Transverse colon (tissue), 4 donors: ENCODE measurements around the gene CDC6.

Experiments used
- EP300 ChIP-seq: sonication (generic); formaldehyde crosslinking; IDR thresholded peaks from one replicate; pipeline ENCODE4 v1.6.1; 2017; ENCODE audit warnings: antibody characterized with exemption, low read depth
- POLR2A ChIP-seq: fragments of 450-650 bp; IDR thresholded peaks from one replicate; pipeline ENCODE4 v1.6.1; 2016; ENCODE audit warnings: antibody characterized with exemption, mild to moderate bottlenecking, moderate library complexity
- POLR2AphosphoS5 ChIP-seq, 3 donors: sonication (generic); formaldehyde crosslinking; IDR thresholded peaks; one replicate each; pipeline ENCODE4 v1.6.1; 2016; ENCODE audit warnings: antibody characterized with exemption in 3 of 3
- TF ChIP-seq, protein P1 (sequence below), 5 experiments: fragments of 200-600 bp in 3 of 5; fragments of 450-650 bp in 2 of 5; sonication (generic) in 3 of 5; IDR thresholded peaks; 1 replicate in 2 of 5; 2 replicates in 3 of 5; pipeline ENCODE4 v1.5.1; 2016 to 2017; ENCODE audit warnings: antibody characterized with exemption in 5 of 5, inconsistent platforms in 3 of 5, mild to moderate bottlenecking in 2 of 5, moderate library complexity in 1 of 5

DNA sequence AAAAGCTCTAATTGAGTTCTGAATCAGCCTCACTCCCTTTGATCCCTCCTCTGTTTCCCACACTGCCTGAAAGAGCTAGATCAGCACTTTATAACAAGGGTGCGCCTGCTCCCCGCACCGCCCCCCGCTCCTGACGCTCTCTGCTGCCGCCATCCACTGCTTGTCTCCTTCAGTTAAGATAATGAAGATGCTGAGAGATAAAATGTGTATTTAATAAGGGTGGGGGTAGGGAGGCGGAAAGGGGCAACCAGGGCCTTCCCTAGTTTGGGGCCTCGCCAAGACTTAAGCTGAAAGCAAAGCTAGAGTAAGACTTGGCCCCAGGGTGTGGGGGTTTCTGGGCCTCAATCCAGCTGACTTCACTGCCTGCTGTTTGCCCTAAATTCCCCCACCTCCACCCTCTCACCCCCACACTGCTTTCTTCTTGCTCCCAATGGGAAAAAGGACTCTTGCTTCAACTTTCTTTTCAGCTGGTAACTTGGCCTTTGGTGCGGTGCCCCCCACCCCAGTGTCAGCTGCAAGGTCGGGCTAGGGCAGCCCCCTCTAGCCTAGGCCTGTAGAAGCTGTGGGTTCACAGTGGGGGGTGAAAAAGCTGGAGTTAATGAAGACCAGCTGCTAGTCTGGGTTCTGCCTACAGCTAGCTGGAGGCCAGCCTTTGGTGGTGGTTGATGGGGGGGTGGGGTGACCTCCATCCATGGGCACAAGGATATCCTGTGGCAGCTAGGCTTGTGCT lies 19.5 kb downstream of the CDC6 start:
- TF ChIP-seq, protein P1, sequence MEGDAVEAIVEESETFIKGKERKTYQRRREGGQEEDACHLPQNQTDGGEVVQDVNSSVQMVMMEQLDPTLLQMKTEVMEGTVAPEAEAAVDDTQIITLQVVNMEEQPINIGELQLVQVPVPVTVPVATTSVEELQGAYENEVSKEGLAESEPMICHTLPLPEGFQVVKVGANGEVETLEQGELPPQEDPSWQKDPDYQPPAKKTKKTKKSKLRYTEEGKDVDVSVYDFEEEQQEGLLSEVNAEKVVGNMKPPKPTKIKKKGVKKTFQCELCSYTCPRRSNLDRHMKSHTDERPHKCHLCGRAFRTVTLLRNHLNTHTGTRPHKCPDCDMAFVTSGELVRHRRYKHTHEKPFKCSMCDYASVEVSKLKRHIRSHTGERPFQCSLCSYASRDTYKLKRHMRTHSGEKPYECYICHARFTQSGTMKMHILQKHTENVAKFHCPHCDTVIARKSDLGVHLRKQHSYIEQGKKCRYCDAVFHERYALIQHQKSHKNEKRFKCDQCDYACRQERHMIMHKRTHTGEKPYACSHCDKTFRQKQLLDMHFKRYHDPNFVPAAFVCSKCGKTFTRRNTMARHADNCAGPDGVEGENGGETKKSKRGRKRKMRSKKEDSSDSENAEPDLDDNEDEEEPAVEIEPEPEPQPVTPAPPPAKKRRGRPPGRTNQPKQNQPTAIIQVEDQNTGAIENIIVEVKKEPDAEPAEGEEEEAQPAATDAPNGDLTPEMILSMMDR (IDR thresholded peaks at IDR 0.05): no peak
- TF ChIP-seq POLR2A (no peak), POLR2AphosphoS5 (IDR thresholded peaks at IDR 0.05) (no peak), EP300 (no peak)
